HEK293T (cell line): ENCODE data around the gene CNBP.

Source experiments
- CTCF ChIA-PET: fragments of 350-600 bp; formaldehyde crosslinking; extraction: SDS; loops from one replicate; lab custom pipeline; 2021; ENCODE audit warnings: antibody characterized with exemption, inconsistent platforms; lab: Yijun Ruan, JAX
- POLR2A ChIA-PET: fragments of 350-600 bp; formaldehyde crosslinking; extraction: SDS; loops from one replicate; lab custom pipeline; 2020; ENCODE audit warnings: antibody characterized with exemption, inconsistent platforms; lab: Yijun Ruan, JAX
- DNase-seq: peaks from one replicate; pipeline ENCODE4 v3.0.0; 2012; ENCODE audit warnings: mixed read lengths; ENCODE audit errors: extremely low spot score
- ARNT ChIP-seq: fragments of 450-650 bp; IDR thresholded peaks from 2 replicates; pipeline ENCODE4 v1.6.1; 2017; ENCODE audit warnings: mild to moderate bottlenecking
- BHLHE40 ChIP-seq: fragments of 450-650 bp; IDR thresholded peaks from 2 replicates; pipeline ENCODE4 v1.6.1; 2016; ENCODE audit warnings: mild to moderate bottlenecking, moderate library complexity, borderline replicate concordance
- CTBP1 ChIP-seq: fragments of 450-650 bp; IDR thresholded peaks from 2 replicates; pipeline ENCODE4 v1.6.1; 2016; ENCODE audit warnings: borderline replicate concordance
- ELF4 ChIP-seq: fragments of 450-650 bp; IDR thresholded peaks from 2 replicates; pipeline ENCODE4 v1.6.1; 2017; ENCODE audit warnings: antibody characterized with exemption
- FOXA1 ChIP-seq: fragments of 450-650 bp; IDR thresholded peaks from 2 replicates; pipeline ENCODE4 v1.6.1; 2016; ENCODE audit warnings: mild to moderate bottlenecking
- FOXK2 ChIP-seq: fragments of 450-650 bp; IDR thresholded peaks from 2 replicates; pipeline ENCODE4 v1.6.1; 2016; ENCODE audit warnings: mild to moderate bottlenecking
- FOXM1 ChIP-seq: fragments of 450-650 bp; IDR thresholded peaks from 2 replicates; pipeline ENCODE4 v1.6.1; 2017; ENCODE audit warnings: mild to moderate bottlenecking, borderline replicate concordance
- HDGF ChIP-seq: fragments of 450-650 bp; IDR thresholded peaks from 2 replicates; pipeline ENCODE4 v1.6.1; 2017; ENCODE audit warnings: antibody characterized with exemption, borderline replicate concordance
- L3MBTL2 ChIP-seq: fragments of 450-650 bp; conservative IDR thresholded peaks from 2 replicates; pipeline ENCODE4 v1.6.1; 2016; ENCODE audit warnings: mild to moderate bottlenecking
- LEF1 ChIP-seq: fragments of 450-650 bp; IDR thresholded peaks from 2 replicates; pipeline ENCODE4 v1.6.1; 2017; ENCODE audit warnings: mild to moderate bottlenecking, borderline replicate concordance
- NFRKB ChIP-seq: fragments of 450-650 bp; IDR thresholded peaks from 2 replicates; pipeline ENCODE4 v1.6.1; 2016; ENCODE audit warnings: mild to moderate bottlenecking, moderate library complexity
- SP1 ChIP-seq: fragments of 450-650 bp; IDR thresholded peaks from 2 replicates; pipeline ENCODE4 v1.6.1; 2017
- SUZ12 ChIP-seq: fragments of 450-650 bp; IDR thresholded peaks from 2 replicates; pipeline ENCODE4 v1.6.1; 2016; ENCODE audit warnings: mild to moderate bottlenecking
- TARDBP ChIP-seq: fragments of 450-650 bp; IDR thresholded peaks from 2 replicates; pipeline ENCODE4 v1.6.1; 2016
- ZNF384 ChIP-seq: fragments of 450-650 bp; IDR thresholded peaks from 2 replicates; pipeline ENCODE4 v1.6.1; 2016
- TF ChIP-seq, protein P1 (sequence below): fragments of 450-650 bp; IDR thresholded peaks from 2 replicates; pipeline ENCODE4 v1.6.1; 2016

CNBP gene

DNA sequence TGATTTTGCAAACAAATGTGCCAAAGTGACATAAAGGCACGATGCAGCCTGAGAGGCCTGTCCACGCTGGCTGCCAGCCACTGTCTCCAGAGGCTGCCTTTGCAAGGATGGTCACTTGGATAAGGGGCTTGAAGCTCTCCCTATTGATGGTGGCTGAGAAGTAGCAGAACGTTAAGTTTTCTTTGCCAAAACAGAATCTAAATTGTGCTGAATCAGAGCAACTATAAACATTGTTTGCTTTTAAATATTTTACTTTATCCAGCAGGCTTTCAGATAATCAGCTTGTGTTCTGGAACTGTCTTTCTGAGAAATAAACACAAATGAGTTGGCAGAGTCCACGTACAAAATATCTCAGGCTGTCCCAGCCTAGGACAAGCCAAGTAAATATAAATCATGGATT is 23.8 kb upstream of the CNBP start:
- no peak for DNase-seq
- CTCF ChIA-PET: no interaction called here

DNA sequence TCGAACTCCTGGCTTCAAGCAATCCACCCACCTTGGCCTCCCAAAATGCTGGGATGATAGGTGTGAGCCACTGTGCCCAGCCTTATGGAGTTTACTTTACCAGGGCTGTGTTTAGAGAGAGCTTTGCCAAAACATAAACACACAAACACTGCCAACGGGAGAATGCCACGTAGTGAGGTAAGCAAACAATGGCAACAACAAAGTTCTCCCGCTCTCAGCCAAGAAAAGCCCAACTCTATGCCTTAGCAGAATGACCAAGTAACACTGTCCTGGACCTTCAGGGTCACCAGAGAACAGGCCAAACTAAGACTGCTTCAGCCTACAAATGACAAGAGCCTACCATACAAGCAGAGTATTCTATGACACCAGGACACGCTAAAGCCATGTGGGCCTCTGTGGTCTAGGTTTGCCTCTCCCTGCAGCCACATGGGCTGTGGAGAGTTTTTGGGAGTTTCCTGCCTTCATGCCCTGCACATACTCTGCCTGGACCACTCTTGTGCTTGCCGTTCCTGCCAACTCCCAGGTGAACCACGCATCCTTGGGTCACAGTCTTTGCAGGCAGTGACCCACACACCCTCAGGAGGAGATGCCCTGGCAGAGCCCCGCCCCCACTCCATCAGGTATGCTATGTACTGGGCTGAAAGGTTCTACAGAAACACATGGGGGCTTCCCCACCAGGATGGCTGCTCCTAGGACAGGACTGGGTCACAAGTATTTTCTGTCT is 21.6 kb upstream of the CNBP start:
- POLR2A ChIA-PET: no interaction called here
- CTCF ChIA-PET: no interaction called here
- DNase-seq: no peak
- TF ChIP-seq SP1 (no peak), ARNT (no peak)

More for the DNA sequence above, 23.8 kb upstream of the CNBP start:
- POLR2A ChIA-PET: no interaction called here
- TF ChIP-seq SP1 (no peak), ZNF384 (no peak), TARDBP (no peak), BHLHE40 (no peak), FOXA1 (no peak), ELF4 (no peak), FOXK2 (no peak), FOXM1 (no peak), L3MBTL2 (no peak), NFRKB (no peak), SUZ12 (no peak), LEF1 (no peak), CTBP1 (no peak), HDGF (no peak), ARNT (no peak)
- TF ChIP-seq, protein P1, sequence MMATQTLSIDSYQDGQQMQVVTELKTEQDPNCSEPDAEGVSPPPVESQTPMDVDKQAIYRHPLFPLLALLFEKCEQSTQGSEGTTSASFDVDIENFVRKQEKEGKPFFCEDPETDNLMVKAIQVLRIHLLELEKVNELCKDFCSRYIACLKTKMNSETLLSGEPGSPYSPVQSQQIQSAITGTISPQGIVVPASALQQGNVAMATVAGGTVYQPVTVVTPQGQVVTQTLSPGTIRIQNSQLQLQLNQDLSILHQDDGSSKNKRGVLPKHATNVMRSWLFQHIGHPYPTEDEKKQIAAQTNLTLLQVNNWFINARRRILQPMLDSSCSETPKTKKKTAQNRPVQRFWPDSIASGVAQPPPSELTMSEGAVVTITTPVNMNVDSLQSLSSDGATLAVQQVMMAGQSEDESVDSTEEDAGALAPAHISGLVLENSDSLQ: no peak

DNA sequence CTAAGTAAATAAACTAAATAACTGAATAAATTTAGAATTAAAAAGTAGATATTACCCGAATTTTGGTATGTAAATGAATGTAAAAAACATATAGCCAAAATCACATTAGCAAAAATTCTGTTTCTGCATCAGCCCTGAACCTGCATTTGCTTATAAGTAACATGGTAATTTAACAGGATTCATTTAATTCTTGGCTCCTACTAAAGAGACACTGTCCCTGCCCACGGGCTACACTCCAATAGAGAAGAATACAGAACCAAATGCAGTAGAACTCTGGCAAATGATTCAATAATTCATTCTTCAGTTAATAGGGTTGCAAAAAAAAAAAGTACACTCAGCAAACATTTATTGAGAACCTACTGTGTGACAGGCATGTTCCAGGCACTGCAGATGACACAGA is 20.8 kb upstream of the CNBP start:
- TF ChIP-seq ELF4: no peak
- no peak for TF ChIP-seq FOXA1
- TF ChIP-seq NFRKB: no peak
- TF ChIP-seq L3MBTL2: no peak
- TF ChIP-seq, protein P1: no peak
- TF ChIP-seq LEF1: no peak
- no peak for TF ChIP-seq SP1
- TF ChIP-seq FOXK2: no peak
- no peak for TF ChIP-seq FOXM1
- TF ChIP-seq ZNF384: no peak
- no peak for TF ChIP-seq CTBP1
- no peak for TF ChIP-seq ARNT
- no peak for TF ChIP-seq BHLHE40
- no peak for TF ChIP-seq TARDBP
- no peak for TF ChIP-seq HDGF
- TF ChIP-seq SUZ12: no peak
- POLR2A ChIA-PET: no interaction called here
- CTCF ChIA-PET: no interaction called here
- no peak for DNase-seq

DNA sequence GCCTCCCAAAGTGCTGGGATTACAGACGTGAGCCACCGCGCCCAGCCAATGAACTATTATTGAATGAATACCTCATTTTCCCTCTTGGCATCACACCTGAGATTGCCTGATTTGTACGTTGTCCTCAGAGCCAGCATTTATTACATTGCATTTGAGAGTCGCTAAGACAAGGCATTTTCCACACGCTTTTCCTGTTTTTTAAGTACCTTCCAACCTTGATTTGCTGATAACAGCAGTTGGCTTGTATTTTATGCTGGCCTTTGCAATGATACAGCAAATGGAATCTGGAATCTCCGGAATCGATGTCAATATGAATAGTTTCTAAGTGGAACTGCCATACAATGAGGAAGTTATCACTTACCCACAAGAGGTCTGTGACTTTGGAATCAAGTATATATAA is 15.7 kb upstream of the CNBP start:
- ChIA-PET POLR2A (no interaction called here), CTCF (no interaction called here)
- no peak for TF ChIP-seq NFRKB
- TF ChIP-seq FOXA1: no peak
- no peak for TF ChIP-seq SUZ12
- no peak for TF ChIP-seq FOXK2
- TF ChIP-seq ZNF384: no peak
- TF ChIP-seq TARDBP: no peak
- no peak for TF ChIP-seq SP1
- no peak for TF ChIP-seq ARNT
- DNase-seq: no peak

DNA sequence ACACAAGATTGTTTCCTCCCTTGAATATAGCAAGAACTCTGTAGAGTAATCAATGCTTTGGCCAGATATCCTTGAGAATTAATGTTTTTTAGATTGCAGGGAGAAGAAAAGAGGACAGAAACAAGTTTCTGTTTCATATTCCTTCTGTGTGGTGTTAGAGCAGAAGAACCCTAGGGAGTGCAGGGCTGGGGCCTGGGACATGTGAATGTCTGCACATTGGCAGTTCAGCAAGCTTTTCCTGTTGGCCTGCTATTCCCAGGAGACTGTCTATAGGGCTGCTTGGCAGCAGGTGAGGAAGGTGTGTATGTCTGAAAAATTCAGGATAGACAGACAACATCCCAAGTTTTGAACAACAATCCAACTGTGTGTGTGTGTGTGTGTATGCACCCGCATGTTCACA is 13.6 kb upstream of the CNBP start:
- CTCF ChIA-PET: no interaction called here
- POLR2A ChIA-PET: interaction anchor here (1.0 to 2.3 kb wide), 2 partner anchors 11 to 14 kb away, joined by 4 to 13 read pairs; partner anchors contain the start of gene CNBP
- TF ChIP-seq FOXM1 (no peak), ELF4 (no peak), BHLHE40 (no peak), SP1 (no peak), SUZ12 (no peak)
- TF ChIP-seq, protein P1: no peak
- no peak for DNase-seq

DNA sequence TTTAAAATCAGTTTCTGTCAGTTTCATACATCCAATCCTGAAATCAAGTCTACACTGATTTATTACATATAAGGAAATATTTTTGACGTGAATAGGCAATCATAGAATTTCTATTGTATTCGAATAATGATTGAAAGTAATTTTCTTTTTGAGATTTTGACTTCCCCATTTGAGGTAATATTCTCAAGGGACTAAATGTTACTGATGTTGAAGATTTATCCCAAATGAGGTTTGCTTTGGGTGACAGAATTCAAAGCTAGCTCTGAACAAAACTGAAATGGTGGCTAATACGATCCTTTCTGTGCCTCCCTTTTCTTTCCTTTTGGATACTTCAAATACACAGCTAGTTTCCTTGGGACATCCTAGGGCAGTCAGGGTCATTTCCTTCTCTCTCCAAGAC is 12.9 kb upstream of the CNBP start:
- TF ChIP-seq ZNF384: no peak
- TF ChIP-seq FOXK2: no peak
- TF ChIP-seq NFRKB: no peak
- no peak for TF ChIP-seq FOXA1
- TF ChIP-seq, protein P1: no peak
- no peak for TF ChIP-seq ARNT
- no peak for TF ChIP-seq LEF1
- TF ChIP-seq TARDBP: no peak
- TF ChIP-seq ELF4: no peak
- TF ChIP-seq SP1: no peak
- no peak for TF ChIP-seq L3MBTL2
- no peak for TF ChIP-seq HDGF
- no peak for TF ChIP-seq BHLHE40
- POLR2A ChIA-PET: interaction anchor here (2.3 kb wide), 1 partner anchor 10 kb away, joined by 13 read pairs; no protein-coding TSS in a partner anchor
- no peak for DNase-seq
- CTCF ChIA-PET: no interaction called here
